Stimulated activated CD4-positive, alpha-beta T cell treated with anti-CD3 and anti-CD28 coated beads, Interleukin-15, amount 100 ng/mL, for 48 hours (primary cell): ENCODE measurements around the gene SDR42E1.

ENCODE experiments used
- DNase-seq, 2 donors: peaks; one replicate each; pipeline ENCODE4 v3.0.0-alpha.2; 2020; ENCODE audit warnings: low read depth in 2 of 2

The SDR42E1 gene

DNA sequence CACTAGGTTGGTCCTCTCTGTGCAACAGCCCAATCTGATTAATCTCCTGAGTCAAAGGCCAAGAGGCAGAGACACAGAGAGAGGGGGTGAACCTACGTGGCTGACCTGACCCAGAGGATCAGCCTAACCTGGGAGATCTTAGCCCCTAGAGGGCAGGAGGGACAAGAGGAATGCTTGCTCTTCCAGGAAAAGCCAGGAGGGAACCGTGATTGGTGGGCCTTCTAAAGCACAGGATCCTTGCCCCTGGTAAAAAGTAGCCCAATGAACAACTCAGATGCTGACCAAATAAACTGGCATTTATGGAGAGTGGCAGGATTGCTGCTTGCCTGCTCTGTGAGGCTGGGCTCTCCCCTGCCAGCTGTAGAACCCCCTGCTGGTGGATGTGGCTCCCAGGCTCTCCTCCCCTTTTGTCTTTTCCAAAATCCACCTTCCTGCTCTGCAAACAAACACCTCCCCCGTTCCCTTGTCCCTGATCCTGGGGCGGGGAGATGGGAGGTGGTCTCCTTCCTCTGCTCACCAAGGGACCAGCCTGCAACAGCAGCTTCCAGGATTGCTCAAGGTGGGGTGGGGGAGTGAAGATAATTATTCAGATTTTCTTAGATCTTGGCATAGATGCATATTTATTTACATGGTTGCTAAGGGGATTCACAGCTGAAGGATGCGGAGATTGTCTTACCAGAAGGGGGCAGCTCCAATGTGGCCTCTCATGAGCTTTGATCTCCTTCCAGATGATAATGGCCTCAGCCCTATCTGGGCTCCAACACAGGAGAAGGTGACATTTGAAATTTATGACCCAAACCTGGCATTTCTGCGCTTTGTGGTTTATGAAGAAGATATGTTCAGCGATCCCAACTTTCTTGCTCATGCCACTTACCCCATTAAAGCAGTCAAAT is 71.9 kb downstream of the SDR42E1 start:
- no peak for DNase-seq
